Fibroblast of peridontal ligament (primary cell): ENCODE measurements around the gene CABLES1.
A peak's percentile ranks its signal among the peaks of the same experiment; 100 is the strongest.

ENCODE experiments used
- DNase-seq: peaks from one replicate; pipeline ENCODE4 v3.0.0-alpha.2; 2010; ENCODE audit errors: extremely low read depth

The CABLES1 gene

GRCh38 chr18:23113576-23113975 lies 21.7 kb upstream of the CABLES1 start:
- no peak for DNase-seq

GRCh38 chr18:23114171-23114881 lies 21.0 kb upstream of the CABLES1 start:
- DNase-seq = peak; percentile 59

- peak; percentile 58 for DNase-seq
These were observed 20.4 kb upstream of the CABLES1 start for GRCh38 chr18:23114911-23115310.

GRCh38 chr18:23115683-23116096 lies 19.6 kb upstream of the CABLES1 start:
- DNase-seq = peak; percentile 99

GRCh38 chr18:23121133-23121532 lies 14.2 kb upstream of the CABLES1 start:
- DNase-seq = no peak

- no peak for DNase-seq
These were observed 12.7 kb upstream of the CABLES1 start for GRCh38 chr18:23122334-23123229.

- DNase-seq = no peak
These were observed 8.8 kb upstream of the CABLES1 start for GRCh38 chr18:23126376-23127056.

- DNase-seq = no peak
These were observed 8.2 kb upstream of the CABLES1 start for GRCh38 chr18:23127090-23127489.

GRCh38 chr18:23129355-23130002 lies 5.8 kb upstream of the CABLES1 start:
- DNase-seq = no peak

GRCh38 chr18:23131693-23132319 lies 3.5 kb upstream of the CABLES1 start:
- DNase-seq = peak; percentile 94

- DNase-seq = no peak
These were observed 1.2 kb upstream of the CABLES1 start for GRCh38 chr18:23133860-23134779.

GRCh38 chr18:23135550-23136325 lies 453 bp downstream of the CABLES1 start:
- no peak for DNase-seq

GRCh38 chr18:23136326-23137096 lies 1.2 kb downstream of the CABLES1 start:
- no peak for DNase-seq

GRCh38 chr18:23137097-23137635 lies 1.9 kb downstream of the CABLES1 start:
- DNase-seq = no peak

GRCh38 chr18:23137788-23138216 lies 2.5 kb downstream of the CABLES1 start:
- DNase-seq = no peak

GRCh38 chr18:23138471-23138870 lies 3.2 kb downstream of the CABLES1 start:
- no peak for DNase-seq

- DNase-seq = no peak
These were observed 6.1 kb downstream of the CABLES1 start for GRCh38 chr18:23141104-23141999.
